ENCODE measurements around the gene ZSCAN10.
A peak's percentile ranks its signal among the peaks of the same experiment; 100 is the strongest.

ZSCAN10 gene

DNA sequence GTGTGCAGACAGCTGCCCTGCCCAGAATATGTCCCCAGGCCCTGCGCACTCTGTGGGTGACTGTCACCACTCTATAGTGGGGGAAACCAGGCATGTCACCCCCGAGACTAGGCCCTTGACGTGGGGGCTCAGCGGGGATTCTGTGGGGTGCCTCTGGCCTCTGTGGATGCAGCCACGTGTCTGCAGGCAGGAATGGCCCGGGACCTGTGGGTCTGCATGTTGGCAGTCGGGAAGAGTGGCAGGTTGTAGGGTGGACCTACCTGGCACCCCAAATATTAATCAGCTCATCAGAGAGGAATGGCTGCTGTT is 32.7 kb downstream of the ZSCAN10 start:
- Mint-ChIP-seq H3K9me3 (no peaks in the 10 kb centered on the region), H3K4me1 (peaks cover 62% of the 10 kb centered on the region), H3K27me3 (no peaks in the 10 kb centered on the region), H3K36me3 (ENCODE audit: insufficient read depth) (peaks cover 49% of the 10 kb centered on the region), H3K27ac (ENCODE audit: low read depth) (peak overlapping the region; percentile 98), H3K4me3 (peak overlapping the region; percentile 98)
- ATAC-seq (replicated peaks; ENCODE audit: extremely low read depth, poor library complexity, severe bottlenecking) (no peak), DNase-seq (ENCODE audit: low spot score in 2 of 2) (no peak)

DNA sequence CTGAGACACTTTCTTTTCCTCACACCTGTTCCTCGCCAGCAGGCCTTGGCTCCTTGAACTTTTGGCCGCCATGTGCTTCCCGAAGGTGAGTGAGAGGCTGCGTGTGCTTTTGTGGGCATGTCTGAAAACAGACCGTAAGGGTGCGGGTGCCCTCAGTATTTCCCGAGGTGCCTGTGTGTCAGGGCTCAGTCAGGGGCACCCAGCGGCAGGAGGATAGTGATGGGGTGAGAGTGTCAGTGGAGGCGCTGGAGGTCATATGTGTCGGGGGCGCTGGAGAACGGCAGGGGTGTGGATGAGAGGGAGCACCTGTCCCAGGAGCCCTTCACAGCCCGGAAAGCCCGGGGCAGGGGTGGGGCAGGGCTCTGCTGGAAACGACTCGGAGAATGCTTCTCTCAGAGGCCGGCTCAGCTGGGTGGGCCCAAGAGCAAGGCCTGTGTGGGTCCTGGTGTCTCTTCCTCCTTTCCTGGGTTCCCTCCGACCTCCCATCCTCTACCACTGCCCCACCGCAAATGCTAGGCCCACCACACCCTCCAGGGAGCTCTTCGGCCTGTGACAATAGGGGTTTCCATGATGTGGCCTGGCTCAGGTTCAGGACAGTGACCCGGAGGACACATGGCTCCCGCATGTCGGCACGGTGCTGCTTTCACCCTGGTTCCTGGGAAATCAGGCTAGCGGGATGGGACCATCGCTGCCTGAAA is 33.2 kb downstream of the ZSCAN10 start:
- peak overlapping the region; percentile 98 for H3K4me3 Mint-ChIP-seq
- H3K27me3 Mint-ChIP-seq, result no peaks in the 10 kb centered on the region
- peaks cover 45% of the 10 kb centered on the region for H3K36me3 Mint-ChIP-seq (ENCODE audit: insufficient read depth)
- peak; percentile 42 for ATAC-seq (replicated peaks; ENCODE audit: extremely low read depth, poor library complexity, severe bottlenecking)
- peak overlapping the region; percentile 98 for H3K27ac Mint-ChIP-seq (ENCODE audit: low read depth)
- H3K4me1 Mint-ChIP-seq, result peaks cover 57% of the 10 kb centered on the region
- no peak for DNase-seq (ENCODE audit: low spot score in 2 of 2)
- H3K9me3 Mint-ChIP-seq, result no peaks in the 10 kb centered on the region

DNA sequence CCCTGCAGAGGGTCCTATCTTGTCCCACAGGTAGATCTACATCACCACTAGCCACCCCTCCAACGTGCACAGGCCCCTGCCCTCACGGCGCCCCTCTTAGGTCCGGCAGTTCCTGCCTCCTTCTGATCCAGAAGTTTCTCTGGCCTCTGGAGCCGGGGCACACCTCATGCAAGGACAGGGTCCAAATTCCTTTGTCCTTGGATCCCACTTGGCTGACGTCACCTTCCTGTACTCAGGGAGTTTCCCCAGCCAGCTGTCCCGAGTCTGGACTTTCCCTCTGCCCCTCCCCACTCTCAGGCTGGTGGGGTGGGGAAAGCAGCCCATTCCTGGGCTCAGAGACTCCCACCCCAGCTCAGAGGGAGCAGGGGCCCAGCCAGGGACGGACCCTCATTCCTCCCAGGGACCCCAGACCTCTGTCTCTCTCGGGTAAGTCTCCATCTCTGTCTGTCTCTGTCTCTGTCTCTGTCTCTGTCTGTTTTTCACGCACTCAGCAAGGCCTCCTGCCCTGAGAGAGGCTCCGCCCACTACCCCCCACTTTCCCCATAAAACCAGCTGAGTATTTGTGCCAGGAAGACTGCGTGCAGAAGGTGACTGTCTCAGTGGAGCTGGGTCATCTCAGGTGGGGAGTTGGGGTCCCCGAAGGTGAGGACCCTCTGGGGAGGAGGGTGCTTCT is 33.9 kb downstream of the ZSCAN10 start, which contains the start of gene IL32:
TSS of gene IL32 (plus strand) at position 572 of the 673 bp plus-strand sequence. CDS start 172 bp downstream, outside the sequence.
- H3K27me3 Mint-ChIP-seq, result no peaks in the 10 kb centered on the region
- H3K4me1 Mint-ChIP-seq, result peaks cover 54% of the 10 kb centered on the region
- peak within 1 kb of the TSS; percentile 98 for H3K4me3 Mint-ChIP-seq
- H3K27ac Mint-ChIP-seq (ENCODE audit: low read depth), result peak within 1 kb of the TSS; percentile 98
- DNase-seq (ENCODE audit: low spot score in 2 of 2), result no peak
- peaks cover 43% of the 10 kb centered on the region for H3K36me3 Mint-ChIP-seq (ENCODE audit: insufficient read depth)
- H3K9me3 Mint-ChIP-seq, result no peaks in the 10 kb centered on the region
- peak; percentile 55 for ATAC-seq (replicated peaks; ENCODE audit: extremely low read depth, poor library complexity, severe bottlenecking)

DNA sequence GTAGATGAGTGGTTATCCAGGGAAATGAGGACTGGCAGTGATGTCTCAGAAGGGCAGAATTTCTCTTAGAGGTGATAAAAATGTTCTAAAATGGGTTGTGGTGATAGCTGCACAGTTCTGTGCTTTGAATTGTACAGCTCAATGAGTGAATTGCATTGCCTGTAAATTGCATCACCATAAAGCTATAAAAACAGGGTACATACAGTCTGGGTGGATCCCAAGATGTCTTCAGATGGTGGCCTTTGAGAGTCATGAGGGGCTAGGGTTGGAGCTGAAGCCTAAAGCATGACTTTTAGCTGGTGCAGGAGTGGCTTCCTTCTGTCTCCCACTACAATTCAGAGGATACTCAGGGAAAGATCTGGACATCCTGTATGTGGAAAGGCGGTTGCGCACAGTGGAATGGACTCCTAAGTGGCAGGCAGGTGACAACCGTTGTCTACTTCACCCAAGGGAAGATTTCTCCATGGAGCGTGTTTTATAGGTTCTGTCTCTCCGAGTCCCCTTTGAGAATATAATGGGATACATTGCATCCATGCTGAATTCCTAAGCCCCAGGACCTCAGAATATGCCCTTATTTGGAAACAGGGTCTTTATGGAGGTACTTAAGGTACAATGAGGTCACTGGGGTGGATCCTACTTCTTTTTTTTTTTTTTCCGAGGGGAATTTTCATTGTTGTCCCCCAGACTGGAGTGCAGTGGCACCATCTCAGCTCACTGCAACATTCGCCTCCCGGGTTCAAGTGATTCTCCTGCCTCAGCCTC is 35.3 kb downstream of the ZSCAN10 start:
- Mint-ChIP-seq H3K36me3 (ENCODE audit: insufficient read depth) (peaks cover 36% of the 10 kb centered on the region), H3K27ac (ENCODE audit: low read depth) (peak overlapping the region; percentile 98), H3K9me3 (no peaks in the 10 kb centered on the region), H3K4me1 (peaks cover 51% of the 10 kb centered on the region), H3K27me3 (no peaks in the 10 kb centered on the region), H3K4me3 (peak overlapping the region; percentile 98)
- DNase-seq (ENCODE audit: low spot score in 2 of 2) (no peak), ATAC-seq (replicated peaks; ENCODE audit: extremely low read depth, poor library complexity, severe bottlenecking) (no peak)

DNA sequence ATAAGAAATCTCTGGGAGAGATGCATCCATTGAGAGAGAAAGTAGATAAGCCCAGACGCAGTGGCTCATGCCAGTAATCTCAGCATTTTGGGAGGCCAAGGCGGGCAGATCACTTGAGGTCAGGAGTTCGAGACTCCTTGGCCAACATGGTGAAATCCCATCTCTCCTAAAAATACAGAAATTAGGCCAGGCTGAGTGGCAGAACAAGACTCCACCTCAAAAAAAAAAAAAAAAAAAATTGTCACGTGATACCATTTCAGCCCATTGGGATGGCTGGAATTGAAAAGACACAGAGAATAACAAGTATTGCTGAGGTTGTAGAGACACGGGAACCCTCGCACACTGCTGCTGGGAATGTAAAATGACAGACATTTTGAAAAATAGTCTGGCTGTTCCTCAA is 36.5 kb downstream of the ZSCAN10 start:
- no peak for ATAC-seq (replicated peaks; ENCODE audit: extremely low read depth, poor library complexity, severe bottlenecking)
- no peak for DNase-seq (ENCODE audit: low spot score in 2 of 2)
- Mint-ChIP-seq H3K27ac (ENCODE audit: low read depth) (peak overlapping the region; percentile 98), H3K36me3 (ENCODE audit: insufficient read depth) (peaks cover 23% of the 10 kb centered on the region), H3K9me3 (no peaks in the 10 kb centered on the region), H3K27me3 (no peaks in the 10 kb centered on the region), H3K4me3 (no peak overlapping the region), H3K4me1 (peaks cover 41% of the 10 kb centered on the region)

DNA sequence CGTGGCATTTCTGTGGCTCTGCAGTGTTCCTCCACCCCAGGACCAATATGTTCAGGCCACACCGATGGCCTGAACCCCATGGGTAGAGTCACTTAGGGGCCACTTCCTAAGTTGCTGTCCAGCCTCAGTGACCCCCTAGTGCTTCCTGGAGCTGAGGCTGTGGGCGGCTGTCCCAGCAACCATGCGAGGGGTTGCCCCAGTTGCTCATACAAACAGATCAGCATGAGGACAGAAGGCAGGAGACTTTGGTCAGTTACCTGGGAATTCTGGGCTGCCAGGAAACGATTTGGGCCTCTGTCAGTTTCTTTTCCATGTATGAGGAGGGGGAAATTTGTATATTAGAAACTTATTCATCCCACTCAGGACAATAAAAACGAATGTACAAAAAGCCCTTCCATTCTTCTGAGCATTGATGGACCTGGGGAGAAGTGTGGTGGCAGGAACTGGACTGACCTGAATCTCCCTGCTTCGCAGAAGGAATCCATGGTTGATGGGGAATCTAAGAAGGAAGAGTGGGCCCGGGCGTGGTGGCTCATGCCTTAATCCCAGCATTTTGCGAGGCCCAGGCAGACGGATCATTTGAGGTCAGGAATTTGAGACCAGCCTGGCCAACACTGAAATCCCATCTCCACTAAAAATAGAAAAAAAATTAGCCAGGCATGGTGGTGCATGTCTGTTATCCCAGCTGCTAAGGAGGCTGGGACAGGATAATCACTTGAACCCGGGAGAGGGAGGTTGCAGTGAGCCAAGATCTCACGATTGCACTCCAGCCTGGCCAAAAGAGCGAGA is 38.6 kb downstream of the ZSCAN10 start:
- Mint-ChIP-seq H3K36me3 (ENCODE audit: insufficient read depth) (peaks cover 9% of the 10 kb centered on the region), H3K4me1 (peaks cover 41% of the 10 kb centered on the region), H3K27me3 (no peaks in the 10 kb centered on the region), H3K9me3 (no peaks in the 10 kb centered on the region), H3K4me3 (peak overlapping the region; percentile 88), H3K27ac (ENCODE audit: low read depth) (peak overlapping the region; percentile 82)
- ATAC-seq (replicated peaks; ENCODE audit: extremely low read depth, poor library complexity, severe bottlenecking), result no peak
- DNase-seq (ENCODE audit: low spot score in 2 of 2), result no peak

DNA sequence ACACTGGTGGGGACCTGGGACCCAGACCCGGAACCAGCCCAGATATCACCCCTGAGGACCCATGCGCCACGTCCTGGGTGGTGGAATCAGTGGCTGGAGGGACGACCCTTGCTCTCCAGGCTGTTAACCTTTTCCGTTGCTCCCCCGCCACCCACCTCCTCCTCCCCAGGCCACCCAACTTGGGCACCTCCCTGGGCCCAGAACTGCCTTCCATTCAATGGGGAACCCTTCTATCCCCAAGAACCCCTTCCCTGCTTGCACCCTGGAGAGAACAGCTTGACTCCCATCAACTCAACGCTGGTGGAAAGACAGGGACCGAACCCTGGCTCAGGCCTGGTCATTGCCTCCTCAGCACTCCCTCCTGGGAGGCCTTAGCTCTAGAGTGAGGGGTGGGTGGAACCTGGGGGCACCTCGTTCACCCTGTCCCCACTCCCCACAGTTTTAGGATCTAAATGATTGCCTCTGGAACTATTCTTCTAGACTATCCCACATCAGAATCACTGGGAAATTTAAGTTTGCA is 39.3 kb downstream of the ZSCAN10 start:
- H3K9me3 Mint-ChIP-seq, result no peaks in the 10 kb centered on the region
- ATAC-seq (replicated peaks; ENCODE audit: extremely low read depth, poor library complexity, severe bottlenecking) (no peak), DNase-seq (ENCODE audit: low spot score in 2 of 2) (no peak)
- H3K36me3 Mint-ChIP-seq (ENCODE audit: insufficient read depth), result peaks cover 10% of the 10 kb centered on the region
- H3K27me3 Mint-ChIP-seq, result no peaks in the 10 kb centered on the region
- peaks cover 43% of the 10 kb centered on the region for H3K4me1 Mint-ChIP-seq
- peak overlapping the region; percentile 82 for H3K27ac Mint-ChIP-seq (ENCODE audit: low read depth)
- H3K4me3 Mint-ChIP-seq, result peak overlapping the region; percentile 88

DNA sequence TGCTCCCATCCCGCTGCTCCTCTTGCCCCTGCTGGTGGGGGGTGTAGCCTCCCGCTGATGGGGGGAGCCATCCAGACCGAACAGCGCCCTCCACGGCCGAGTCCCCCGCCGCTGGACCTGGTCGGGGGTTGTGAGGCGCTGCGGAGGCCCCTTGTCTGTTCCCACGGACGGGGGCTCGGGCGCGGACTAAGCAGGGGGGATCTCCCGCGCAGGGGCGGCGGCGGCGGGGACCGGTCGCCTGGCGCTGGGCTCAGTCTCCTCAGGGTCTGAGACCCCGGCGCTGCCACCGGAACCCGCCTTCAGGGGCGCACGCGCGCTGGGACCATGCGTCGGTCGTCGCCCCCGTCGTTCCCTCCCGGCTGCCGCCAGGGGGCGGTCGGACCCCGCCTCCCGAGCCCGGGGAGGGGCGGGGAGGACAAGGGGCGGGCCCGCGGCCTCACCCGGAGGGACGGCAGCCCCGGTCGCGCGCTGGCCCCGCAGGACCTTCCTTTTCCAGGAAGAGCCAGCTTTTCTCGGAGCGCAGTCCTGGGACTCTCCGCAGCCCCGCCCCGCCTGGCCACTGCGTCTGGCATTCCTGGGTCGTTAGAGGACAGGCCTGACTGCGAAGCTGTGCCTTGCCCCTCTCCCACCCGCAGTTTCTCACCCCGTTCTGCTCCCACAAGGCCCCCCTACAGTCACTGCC is 39.9 kb downstream of the ZSCAN10 start:
- ATAC-seq (replicated peaks; ENCODE audit: extremely low read depth, poor library complexity, severe bottlenecking), result peak; percentile 84
- Mint-ChIP-seq H3K27me3 (no peaks in the 10 kb centered on the region), H3K4me3 (peak overlapping the region; percentile 88), H3K4me1 (peaks cover 42% of the 10 kb centered on the region), H3K36me3 (ENCODE audit: insufficient read depth) (peaks cover 8% of the 10 kb centered on the region), H3K9me3 (no peaks in the 10 kb centered on the region), H3K27ac (ENCODE audit: low read depth) (peak overlapping the region; percentile 82)
- DNase-seq (ENCODE audit: low spot score in 2 of 2), result peak; percentile 81 to 84

DNA sequence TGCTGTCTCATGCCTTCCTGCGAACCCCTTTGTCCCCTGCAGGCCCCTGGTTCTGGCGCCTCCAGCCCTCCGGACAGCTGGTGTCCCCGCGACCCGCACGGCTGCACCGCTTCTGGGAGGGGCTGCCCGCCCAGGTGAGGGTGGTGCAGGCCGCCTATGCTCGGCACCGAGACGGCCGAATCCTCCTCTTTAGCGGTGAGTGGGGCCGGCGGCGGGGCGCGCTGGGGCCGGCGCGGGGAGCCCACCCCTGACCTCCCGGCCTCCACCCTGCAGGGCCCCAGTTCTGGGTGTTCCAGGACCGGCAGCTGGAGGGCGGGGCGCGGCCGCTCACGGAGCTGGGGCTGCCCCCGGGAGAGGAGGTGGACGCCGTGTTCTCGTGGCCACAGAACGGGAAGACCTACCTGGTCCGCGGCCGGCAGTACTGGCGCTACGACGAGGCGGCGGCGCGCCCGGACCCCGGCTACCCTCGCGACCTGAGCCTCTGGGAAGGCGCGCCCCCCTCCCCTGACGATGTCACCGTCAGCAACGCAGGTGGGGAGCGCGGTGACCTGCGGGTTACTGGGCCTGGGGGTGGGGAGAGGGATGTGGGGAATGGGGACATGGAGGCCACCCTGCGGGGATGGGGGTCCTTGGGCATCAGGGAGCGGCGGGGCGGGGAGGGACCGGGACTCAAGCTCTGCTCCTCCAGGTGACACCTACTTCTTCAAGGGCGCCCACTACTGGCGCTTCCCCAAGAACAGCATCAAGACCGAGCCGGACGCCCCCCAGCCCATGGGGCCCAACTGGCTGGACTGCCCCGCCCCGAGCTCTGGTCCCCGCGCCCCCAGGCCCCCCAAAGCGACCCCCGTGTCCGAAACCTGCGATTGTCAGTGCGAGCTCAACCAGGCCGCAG is 40.7 kb downstream of the ZSCAN10 start:
- peaks cover 8% of the 10 kb centered on the region for H3K36me3 Mint-ChIP-seq (ENCODE audit: insufficient read depth)
- H3K27ac Mint-ChIP-seq (ENCODE audit: low read depth), result peak overlapping the region; percentile 83
- ATAC-seq (replicated peaks; ENCODE audit: extremely low read depth, poor library complexity, severe bottlenecking) (peak; percentile 50), DNase-seq (ENCODE audit: low spot score in 2 of 2) (no peak)
- H3K9me3 Mint-ChIP-seq, result no peaks in the 10 kb centered on the region
- no peaks in the 10 kb centered on the region for H3K27me3 Mint-ChIP-seq
- H3K4me1 Mint-ChIP-seq, result peaks cover 44% of the 10 kb centered on the region
- H3K4me3 Mint-ChIP-seq, result peak overlapping the region; percentile 88

DNA sequence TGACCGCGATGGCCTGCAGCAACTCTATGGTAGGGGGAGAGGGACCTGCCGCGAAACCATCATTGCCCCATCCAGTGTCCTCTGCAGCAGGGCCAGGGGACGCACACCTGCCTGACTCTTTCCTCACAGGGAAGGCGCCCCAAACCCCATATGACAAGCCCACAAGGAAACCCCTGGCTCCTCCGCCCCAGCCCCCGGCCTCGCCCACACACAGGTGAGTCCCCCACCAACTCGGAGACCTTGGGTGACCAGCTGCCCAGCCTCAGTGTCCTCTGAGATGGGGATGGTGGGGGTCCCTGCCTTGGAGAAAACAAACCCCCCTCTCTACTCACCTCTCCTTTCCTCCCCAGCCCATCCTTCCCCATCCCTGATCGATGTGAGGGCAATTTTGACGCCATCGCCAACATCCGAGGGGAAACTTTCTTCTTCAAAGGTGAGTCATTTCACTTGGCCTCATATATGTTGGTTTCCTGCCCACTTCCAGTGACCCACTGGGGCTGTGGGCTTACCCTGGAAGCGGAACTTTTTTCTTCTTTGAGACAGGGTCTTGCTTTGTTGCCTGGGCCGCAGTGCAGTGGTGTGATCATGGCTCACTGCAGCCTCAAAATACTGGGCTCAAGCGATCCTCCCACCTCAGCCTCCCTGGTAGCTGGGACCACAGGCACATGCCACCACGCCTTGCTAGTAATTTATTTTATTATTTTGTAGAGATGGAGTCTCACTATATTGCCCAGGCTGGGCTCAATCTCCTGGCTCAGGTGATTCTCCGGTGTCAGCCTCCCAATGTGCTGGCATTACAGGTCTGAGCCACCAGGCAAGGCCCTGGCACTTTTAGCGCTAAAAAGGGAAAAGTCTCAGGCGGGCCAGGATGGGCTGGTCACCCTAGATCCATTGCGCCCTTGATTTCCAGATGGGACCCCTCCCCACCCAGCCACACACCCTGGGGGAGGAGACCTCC is 41.6 kb downstream of the ZSCAN10 start:
- peaks cover 39% of the 10 kb centered on the region for H3K4me1 Mint-ChIP-seq
- peaks cover 8% of the 10 kb centered on the region for H3K36me3 Mint-ChIP-seq (ENCODE audit: insufficient read depth)
- peak overlapping the region; percentile 83 for H3K27ac Mint-ChIP-seq (ENCODE audit: low read depth)
- H3K9me3 Mint-ChIP-seq, result no peaks in the 10 kb centered on the region
- peak overlapping the region; percentile 88 for H3K4me3 Mint-ChIP-seq
- DNase-seq (ENCODE audit: low spot score in 2 of 2), result no peak
- H3K27me3 Mint-ChIP-seq, result no peaks in the 10 kb centered on the region
- ATAC-seq (replicated peaks; ENCODE audit: extremely low read depth, poor library complexity, severe bottlenecking), result no peak
